ENCODE results near the gene TREML1. TPM values are rescaled to one million over a fixed set of nuclear protein-coding genes. Genes with fewer than 3 reads are reported as not detected.

The TREML1 gene
- total and polyA plus RNA-seq, 2 of the 4 experiments (the other 2 are of a cell fraction) = not detected

DNA sequence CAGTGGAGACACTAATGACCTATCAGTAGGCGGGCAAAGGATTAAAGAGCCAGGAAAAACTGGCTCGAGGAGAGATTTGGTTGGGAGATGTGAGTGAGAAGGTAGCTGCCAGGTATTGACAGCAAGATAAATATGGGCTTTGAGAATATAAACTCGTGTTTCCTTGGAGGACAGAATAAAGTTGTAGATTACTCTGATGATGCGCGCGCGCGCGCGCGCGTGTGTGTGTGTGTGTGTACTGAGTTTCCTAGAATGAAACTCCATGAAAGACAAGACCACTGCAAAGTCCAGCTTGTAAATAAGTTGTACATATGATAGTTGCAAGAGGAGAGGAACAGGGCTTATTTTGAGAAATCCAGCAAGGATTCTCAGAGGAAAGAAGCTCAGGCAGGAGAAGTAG, 22.0 kb upstream of the TREML1 start:
- ChIA-PET POLR2A (ENCODE audit: unreplicated experiment) (no interaction called here), CTCF (interaction anchor here (0.9 kb wide), 1 partner anchor 84 kb away, joined by 5 read pairs; no protein-coding TSS in a partner anchor)
- Histone ChIP-seq H4K91ac (ENCODE audit: insufficient read depth, low read depth, low read length) (no peak overlapping the region), H3K79me1 (ENCODE audit: low read depth in 1 of 2, low read length in 2 of 2) (no peaks in the 10 kb centered on the region), H3K4me2 (ENCODE audit: low read depth, low read length) (no peak overlapping the region), H3K9me1 (ENCODE audit: insufficient read depth, low read length) (no peaks in the 10 kb centered on the region), H3K27ac (ENCODE audit: insufficient read depth, low read length) (no peak overlapping the region), H3K23ac (ENCODE audit: low read depth, low read length) (no peak overlapping the region), H3K9ac (ENCODE audit: low read depth, low read length) (no peak overlapping the region), H3K36me3 (ENCODE audit: control insufficient read depth, insufficient read depth, low read length) (no peaks in the 10 kb centered on the region), H3K9me3 (ENCODE audit: control insufficient read depth, insufficient read depth, low read length) (no peaks in the 10 kb centered on the region), H4K5ac (ENCODE audit: low read depth, low read length) (no peak overlapping the region), H2AFZ (replicated peaks; ENCODE audit: low read length, poor library complexity) (no peak overlapping the region), H3K27me3 (ENCODE audit: control insufficient read depth, insufficient read depth, low read length) (peaks cover 5% of the 10 kb centered on the region), H3K18ac (ENCODE audit: low read depth, low read length) (no peak overlapping the region), H2BK5ac (ENCODE audit: low read depth, low read length, poor library complexity, severe bottlenecking) (no peak overlapping the region), H3K4me3 (ENCODE audit: insufficient read depth, low read depth, low read length) (no peak overlapping the region), H3K56ac (ENCODE audit: extremely low read depth, insufficient read depth, low read length) (no peak overlapping the region), H2BK20ac (ENCODE audit: low read depth, low read length) (no peak overlapping the region), H4K8ac (ENCODE audit: low read depth in 2 of 2, low read length in 2 of 2) (no peak overlapping the region), H3K14ac (replicated peaks; ENCODE audit: low read depth, low read length) (no peak overlapping the region), H3K4me1 (ENCODE audit: control insufficient read depth, insufficient read depth, low read length) (no peaks in the 10 kb centered on the region), H4K20me1 (ENCODE audit: insufficient read depth, low read length) (no peaks in the 10 kb centered on the region), H2BK120ac (ENCODE audit: low read depth, low read length) (no peak overlapping the region), H2BK15ac (ENCODE audit: low read depth, low read length) (no peak overlapping the region), H2AK9ac (replicated peaks; ENCODE audit: low read depth, low read length, poor library complexity) (no peak overlapping the region), H2AK5ac (ENCODE audit: low read depth, low read length) (no peak overlapping the region), H3K4ac (ENCODE audit: low read depth, low read length) (no peak overlapping the region)
- DNase-seq = no peak
- 31% methylated on average over 3 of the region's 12 CpGs; no CpG with 5 or more reads in 1 of the 2 experiments for WGBS, 2 experiments (ENCODE audit: extremely low coverage in 2 of 2, insufficient read length in 1 of 2)
- in situ Hi-C loops (cut with MboI; ENCODE audit: low sequenced_read_pairs) (no loop called here), dilution Hi-C loops (cut with HindIII; ENCODE audit: low sequenced_read_pairs, unreplicated experiment) (no loop called here), intact Hi-C loops (cut with micrococcal nuclease) (no loop called here)
- BruUV-seq (replicated peaks) = no TSS peak
- ATAC-seq (ENCODE audit: low read depth) = no peak
- TF ChIP-seq, protein P1, sequence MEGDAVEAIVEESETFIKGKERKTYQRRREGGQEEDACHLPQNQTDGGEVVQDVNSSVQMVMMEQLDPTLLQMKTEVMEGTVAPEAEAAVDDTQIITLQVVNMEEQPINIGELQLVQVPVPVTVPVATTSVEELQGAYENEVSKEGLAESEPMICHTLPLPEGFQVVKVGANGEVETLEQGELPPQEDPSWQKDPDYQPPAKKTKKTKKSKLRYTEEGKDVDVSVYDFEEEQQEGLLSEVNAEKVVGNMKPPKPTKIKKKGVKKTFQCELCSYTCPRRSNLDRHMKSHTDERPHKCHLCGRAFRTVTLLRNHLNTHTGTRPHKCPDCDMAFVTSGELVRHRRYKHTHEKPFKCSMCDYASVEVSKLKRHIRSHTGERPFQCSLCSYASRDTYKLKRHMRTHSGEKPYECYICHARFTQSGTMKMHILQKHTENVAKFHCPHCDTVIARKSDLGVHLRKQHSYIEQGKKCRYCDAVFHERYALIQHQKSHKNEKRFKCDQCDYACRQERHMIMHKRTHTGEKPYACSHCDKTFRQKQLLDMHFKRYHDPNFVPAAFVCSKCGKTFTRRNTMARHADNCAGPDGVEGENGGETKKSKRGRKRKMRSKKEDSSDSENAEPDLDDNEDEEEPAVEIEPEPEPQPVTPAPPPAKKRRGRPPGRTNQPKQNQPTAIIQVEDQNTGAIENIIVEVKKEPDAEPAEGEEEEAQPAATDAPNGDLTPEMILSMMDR (conservative IDR thresholded peaks at IDR 0.05; ENCODE audit: low read depth, low read length) = no peak
- TF ChIP-seq POLR2A (IDR thresholded peaks at IDR 0.05; ENCODE audit: low read depth, low read length) (no peak), RAD21 (IDR thresholded peaks at IDR 0.05; ENCODE audit: low read length) (no peak), CHD1 (IDR thresholded peaks at IDR 0.05; ENCODE audit: low read depth, low read length) (no peak)

Data from IMR-90 (cell line).